ENCODE data around the gene CADM1.

DNA sequence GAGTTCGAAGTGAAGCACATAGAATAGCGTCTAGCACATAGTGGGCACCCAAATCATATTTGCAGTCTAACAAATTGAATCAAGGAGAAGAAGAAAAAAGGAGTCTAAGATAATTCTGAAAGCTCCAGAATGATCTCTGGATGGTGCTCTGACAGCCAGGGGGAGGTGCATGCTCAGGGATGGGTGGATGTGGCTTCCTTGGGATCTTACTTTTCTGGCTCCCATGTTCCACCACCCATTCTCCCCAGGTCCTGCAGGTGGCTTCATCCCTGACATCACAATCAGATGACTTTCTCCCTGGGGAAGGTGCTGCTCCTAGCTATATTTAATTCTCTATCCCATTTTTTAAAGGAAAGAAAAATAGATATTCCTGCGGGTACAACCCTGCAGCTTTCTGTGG lies 381.9 kb downstream of the CADM1 start:
- TF ChIP-seq, protein P1, sequence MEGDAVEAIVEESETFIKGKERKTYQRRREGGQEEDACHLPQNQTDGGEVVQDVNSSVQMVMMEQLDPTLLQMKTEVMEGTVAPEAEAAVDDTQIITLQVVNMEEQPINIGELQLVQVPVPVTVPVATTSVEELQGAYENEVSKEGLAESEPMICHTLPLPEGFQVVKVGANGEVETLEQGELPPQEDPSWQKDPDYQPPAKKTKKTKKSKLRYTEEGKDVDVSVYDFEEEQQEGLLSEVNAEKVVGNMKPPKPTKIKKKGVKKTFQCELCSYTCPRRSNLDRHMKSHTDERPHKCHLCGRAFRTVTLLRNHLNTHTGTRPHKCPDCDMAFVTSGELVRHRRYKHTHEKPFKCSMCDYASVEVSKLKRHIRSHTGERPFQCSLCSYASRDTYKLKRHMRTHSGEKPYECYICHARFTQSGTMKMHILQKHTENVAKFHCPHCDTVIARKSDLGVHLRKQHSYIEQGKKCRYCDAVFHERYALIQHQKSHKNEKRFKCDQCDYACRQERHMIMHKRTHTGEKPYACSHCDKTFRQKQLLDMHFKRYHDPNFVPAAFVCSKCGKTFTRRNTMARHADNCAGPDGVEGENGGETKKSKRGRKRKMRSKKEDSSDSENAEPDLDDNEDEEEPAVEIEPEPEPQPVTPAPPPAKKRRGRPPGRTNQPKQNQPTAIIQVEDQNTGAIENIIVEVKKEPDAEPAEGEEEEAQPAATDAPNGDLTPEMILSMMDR (IDR thresholded peaks at IDR 0.05; ENCODE audit: low read depth, low read length, poor library complexity, severe bottlenecking), result no peak
- no peak for TF ChIP-seq EZH2phosphoT487 (IDR thresholded peaks at IDR 0.05; ENCODE audit: borderline replicate concordance, low read length)
